GM21717 (cell line): Measurements from ENCODE around the gene PTRH1.

Source experiments
- ATAC-seq: cut with Tn5 transposase; IDR thresholded peaks from one replicate; pipeline ENCODE4 v1.9.1; 2021; ENCODE audit warnings: mild to moderate bottlenecking, moderate library complexity; ENCODE audit not compliant: unreplicated experiment

PTRH1 gene

GRCh38 chr9:127741831-127742434 is 26.5 kb upstream of the PTRH1 start:
- ATAC-seq: no peak

DNA sequence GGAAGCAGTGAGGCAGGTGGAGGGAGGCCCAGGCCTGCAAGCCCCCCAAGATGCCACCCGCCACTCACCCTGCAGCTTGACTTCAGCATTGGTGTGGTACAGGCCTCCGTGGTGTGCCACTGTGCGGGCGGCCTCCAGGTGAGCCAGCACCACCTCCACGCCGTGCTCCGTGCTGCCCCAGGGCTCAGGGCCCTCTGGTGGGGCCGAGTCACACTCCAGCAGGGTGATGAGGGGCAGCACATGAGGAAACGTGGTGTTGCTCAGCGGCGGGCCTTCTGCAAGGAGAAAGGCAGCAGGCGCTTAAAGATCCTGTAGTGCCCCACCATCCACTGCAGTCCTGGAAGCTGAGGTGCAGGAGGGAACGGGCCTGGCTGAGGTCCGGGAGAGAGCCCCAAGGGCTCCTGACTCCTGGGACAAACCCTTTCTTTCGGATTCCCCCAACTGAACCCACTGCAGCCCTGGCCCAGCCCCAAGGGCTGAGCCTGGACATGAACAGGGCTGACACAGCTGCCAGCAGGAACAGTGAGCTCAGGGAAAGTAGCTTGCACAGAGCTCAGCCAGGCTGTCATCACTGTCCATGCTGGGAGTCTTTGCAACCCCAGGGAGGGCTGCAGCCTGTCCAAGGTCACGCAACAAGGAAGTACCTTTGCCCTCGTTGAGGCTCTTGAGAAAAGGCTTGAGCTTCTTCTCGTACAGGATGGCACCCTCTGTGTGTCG is 24.3 kb upstream of the PTRH1 start:
- no peak for ATAC-seq

- ATAC-seq: no peak
These were observed 23.2 kb upstream of the PTRH1 start for GRCh38 chr9:127738666-127739065.

GRCh38 chr9:127735530-127736185 is 20.2 kb upstream of the PTRH1 start:
- no peak for ATAC-seq

- ATAC-seq: peak; percentile 85
These were observed 19.5 kb upstream of the PTRH1 start, which contains the start of gene TOR2A for GRCh38 chr9:127734747-127735529. Gene TOR2A, minus strand, starts transcription at chr9:127735294. Its CDS starts 24 bp downstream, at chr9:127735270.

GRCh38 chr9:127734247-127734746 is 18.8 kb upstream of the PTRH1 start:
- no peak for ATAC-seq

- no peak for ATAC-seq
These were observed 18.2 kb upstream of the PTRH1 start for GRCh38 chr9:127733614-127734013.

DNA sequence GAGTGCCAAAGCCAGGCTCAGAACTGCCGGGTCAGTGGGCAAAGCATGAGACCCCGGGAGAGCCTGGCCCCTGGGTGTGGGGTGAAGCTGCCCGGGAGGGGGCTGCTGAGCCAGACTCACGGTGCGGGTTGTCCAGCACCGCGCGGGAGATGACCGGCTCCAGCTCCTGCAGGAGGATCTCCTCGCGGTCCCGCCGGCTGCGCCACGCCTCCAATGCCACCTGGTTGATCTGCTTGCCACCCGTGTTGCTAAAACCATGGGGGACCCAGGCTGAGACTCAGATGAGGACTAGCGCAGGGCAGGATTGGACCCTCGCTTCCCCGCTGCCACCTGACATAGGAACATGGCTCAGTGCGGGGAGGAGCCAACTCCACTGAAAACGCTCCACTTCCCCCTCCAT is 17.0 kb upstream of the PTRH1 start:
- no peak for ATAC-seq

GRCh38 chr9:127731938-127732337 is 16.5 kb upstream of the PTRH1 start:
- ATAC-seq: no peak

DNA sequence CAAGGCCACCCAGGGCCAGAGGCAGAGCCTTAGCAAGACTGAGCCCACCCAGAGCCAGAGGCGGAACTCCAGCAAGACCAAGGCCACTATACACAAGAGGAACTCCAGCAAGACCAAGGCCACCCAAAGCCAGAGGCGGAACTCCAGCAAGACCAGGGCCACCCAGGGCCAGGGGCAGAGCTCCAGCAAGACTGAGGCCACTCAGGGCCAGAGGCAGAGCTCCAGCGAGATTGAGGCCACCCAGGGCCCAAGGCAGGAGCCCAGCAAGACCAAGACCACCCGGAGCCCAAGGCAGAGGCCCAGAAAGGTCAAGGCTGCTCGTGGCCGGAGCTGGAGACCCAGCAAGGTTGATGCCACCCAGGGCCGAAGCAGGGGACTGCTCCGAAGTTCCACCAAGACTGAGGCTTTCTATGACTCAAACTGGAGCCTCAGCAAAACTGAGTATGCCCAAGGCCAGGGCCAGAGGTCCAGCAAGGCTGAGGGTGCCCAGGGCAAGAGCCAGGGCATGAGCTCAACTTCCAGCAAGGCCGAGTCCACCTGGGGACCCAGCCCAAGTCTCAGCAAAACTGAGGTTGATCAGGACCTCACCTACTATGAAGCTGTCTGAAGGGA is 15.4 kb upstream of the PTRH1 start:
- no peak for ATAC-seq

DNA sequence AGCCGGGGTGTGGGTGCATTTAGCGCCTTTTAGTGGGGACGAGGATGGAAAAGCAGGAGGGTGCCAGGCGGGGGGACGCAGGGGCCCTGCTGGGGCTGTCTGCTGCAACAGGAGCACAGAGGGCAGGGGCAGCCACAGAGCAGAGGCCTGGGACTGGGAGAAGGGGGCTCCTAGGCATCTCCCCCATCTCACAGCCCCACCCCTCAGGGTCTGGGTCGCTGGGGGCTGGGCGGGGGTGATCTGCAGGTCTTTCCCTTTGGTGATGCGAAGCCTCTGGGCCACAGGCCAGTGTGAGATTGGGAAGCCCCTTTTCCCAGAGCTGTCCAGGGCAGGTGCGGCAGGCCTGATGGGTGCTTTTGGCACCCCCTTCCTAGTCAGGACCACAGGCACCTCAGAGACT is 14.8 kb upstream of the PTRH1 start:
- no peak for ATAC-seq

DNA sequence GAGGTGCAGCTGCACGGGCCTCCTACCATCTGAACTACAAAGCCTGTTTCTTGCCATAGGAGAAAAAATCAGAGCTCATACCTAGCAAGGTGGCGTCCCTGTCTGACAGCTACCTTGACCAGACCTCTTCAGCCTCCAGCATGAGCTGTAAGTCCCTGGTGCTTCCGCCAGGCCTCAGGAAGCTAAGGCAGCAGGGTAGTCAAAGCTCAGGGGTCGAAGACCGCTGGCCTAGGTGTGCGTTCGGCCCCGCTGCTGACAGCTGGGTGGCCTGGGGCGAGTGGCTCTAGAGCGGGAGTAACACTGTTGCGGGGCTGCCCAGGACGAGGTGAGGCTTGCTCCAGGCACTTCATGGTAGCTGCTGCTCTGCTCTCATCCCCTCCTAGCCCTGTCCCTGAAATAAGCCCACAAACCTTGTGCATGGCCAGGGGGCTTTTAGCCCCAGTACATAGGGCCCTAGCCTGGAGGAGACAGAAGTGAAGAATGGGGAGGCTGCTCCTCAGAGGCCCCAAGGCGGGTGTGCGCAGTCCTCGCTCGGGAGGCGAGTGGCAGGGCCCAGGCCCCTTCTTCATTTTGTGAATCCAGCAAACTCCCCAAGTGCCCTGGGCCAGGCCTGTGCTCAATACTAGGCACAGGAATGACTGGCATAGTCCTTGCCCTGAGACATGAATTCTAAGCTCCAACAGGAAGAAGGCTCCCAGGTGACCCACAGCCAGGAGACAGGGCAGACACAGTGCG is 14.2 kb upstream of the PTRH1 start:
- no peak for ATAC-seq

GRCh38 chr9:127728808-127729207 is 13.3 kb upstream of the PTRH1 start:
- ATAC-seq: no peak

DNA sequence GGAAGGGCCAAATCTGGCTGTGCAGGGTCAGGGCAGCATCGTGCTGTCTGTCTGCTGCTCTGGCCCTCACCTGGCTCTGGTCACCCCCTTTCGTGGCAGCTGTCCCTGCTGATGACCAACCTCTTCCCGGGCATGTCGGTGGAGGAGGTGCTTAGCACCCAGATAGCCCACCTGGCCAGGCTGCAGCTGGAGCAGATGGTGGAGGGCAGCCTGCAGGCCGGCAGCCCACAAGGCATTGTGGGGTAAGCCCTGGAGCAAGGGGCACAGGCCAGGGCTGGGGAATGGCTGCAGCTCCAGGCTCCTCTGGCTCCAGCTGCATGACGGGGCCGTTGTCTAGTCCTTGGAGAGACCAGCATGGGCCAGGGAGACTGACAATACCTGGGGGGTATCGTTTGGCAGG is 11.4 kb upstream of the PTRH1 start:
- no peak for ATAC-seq

DNA sequence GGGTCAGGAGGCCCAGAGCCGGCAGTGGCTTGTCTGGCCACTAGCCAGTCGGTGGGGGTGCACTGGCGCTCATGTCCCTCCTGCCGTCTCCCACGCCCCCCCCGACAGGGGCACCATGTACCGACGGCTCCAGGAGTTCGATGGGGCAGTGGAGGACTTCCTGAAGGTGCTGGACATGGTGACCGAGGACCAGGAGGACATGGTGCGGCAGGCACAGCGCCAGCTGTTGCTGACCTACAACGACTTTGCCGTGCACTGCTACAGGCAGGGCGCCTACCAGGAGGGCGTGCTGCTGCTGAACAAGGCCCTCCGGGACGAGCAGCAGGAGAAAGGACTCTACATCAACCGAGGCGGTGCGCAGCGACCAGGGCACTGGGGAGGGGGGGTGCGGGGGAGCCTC is 8.5 kb upstream of the PTRH1 start:
- no peak for ATAC-seq

- no peak for ATAC-seq
These were observed 8.0 kb upstream of the PTRH1 start for GRCh38 chr9:127723444-127723843.

GRCh38 chr9:127723013-127723412 is 7.5 kb upstream of the PTRH1 start:
- ATAC-seq: no peak

DNA sequence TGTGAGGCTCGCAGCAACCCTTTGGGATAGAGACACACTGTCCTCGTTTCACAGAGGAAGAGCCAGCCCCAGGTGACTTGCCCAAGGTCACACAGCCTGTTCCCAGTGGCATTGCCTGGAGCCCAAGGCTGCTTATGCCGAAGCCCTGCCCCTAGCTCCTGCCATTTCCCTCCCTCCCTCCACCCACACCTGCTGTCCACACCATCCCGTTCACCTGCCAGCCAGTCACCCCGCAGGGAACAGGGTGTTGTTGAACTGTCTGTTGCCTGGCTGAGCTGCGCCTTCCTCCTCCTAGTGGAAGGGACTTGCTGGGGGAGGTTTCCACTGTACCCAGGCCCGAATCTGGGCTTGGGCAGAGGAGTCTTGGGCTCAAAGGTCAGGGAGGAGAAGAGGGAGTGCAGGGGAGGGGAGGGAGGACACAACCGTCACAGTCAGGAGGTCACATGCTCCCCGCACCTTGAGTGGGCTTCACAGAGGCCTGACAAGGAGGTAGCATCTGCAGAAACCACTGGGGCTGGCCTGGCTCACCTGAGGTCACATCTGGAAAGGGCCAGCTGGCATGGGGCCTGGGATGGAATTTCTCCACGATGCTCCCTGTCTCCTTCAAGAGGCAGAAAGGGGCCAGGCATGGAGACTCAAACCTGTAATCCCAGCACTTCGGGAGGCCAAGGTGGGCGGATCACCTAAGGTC is 6.7 kb upstream of the PTRH1 start:
- no peak for ATAC-seq

GRCh38 chr9:127721391-127721821 is 5.9 kb upstream of the PTRH1 start:
- ATAC-seq: no peak

DNA sequence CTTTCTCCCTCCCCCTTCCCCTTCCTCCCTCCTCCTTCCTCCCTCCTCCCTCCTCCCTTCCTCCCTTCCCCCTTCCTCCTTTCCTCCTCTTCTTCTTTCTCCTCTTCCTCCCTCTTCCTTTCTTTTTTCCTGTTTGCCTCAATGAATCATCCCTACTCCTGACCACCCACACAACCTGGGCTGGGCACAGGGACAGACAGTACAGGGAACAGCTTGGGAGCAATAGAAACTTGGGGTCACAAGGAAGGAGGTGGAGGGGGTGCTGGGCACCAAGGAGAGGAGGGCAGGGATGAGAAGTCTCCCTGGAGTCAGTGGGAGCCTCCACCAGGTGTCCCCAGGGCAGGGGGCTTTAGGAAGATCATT is 5.4 kb upstream of the PTRH1 start:
- no peak for ATAC-seq
